H1 (cell line): ENCODE results near the gene CST8. TPM values are rescaled to one million over a fixed set of nuclear protein-coding genes. Genes with fewer than 3 reads are reported as not detected.
"Not testable (repeated sequence)": the region's sequence is repeated elsewhere in the genome, so short reads cannot be mapped to it uniquely, and the experiment has no call there.

Experiments
- CTCF ChIA-PET: fragments of 300-600 bp; sonication (Branson Sonifier 250); formaldehyde crosslinking; loops from one replicate; lab custom pipeline; 2021; ENCODE audit not compliant: partially characterized antibody; lab: Charles Lee
- POLR2A ChIA-PET: fragments of 300-600 bp; sonication (Branson Sonifier 250); formaldehyde crosslinking; loops from one replicate; lab custom pipeline; 2021; ENCODE audit warnings: inconsistent platforms; ENCODE audit not compliant: partially characterized antibody; lab: Charles Lee
- DNase-seq, 2 experiments: peaks; one replicate each; pipeline versions ENCODE4 v3.0.0 to v3.0.0-alpha.2; 2010 to 2022; ENCODE audit warnings: low spot score in 2 of 2, low read depth in 1 of 2, mixed read lengths in 1 of 2
- FAIRE-seq: peaks from 2 replicates; lab custom pipeline; 2011; peaks lifted over from hg19 to GRCh38; lab: Jason Lieb, UNC
- H2AFZ ChIP-seq: 2 replicates; pipeline ENCODE4 v1.8.1; 2012; ENCODE audit warnings: low read length, inconsistent platforms
- H2AK5ac ChIP-seq: 2 replicates; pipeline ENCODE4 v1.6.1; 2013; ENCODE audit warnings: low read depth, low read length
- H2BK120ac ChIP-seq: replicated peaks from 2 replicates; pipeline ENCODE3; 2013; ENCODE audit warnings: low read depth, low read length, inconsistent platforms
- H2BK12ac ChIP-seq: 2 replicates; pipeline ENCODE4 v1.6.1; 2013; ENCODE audit warnings: low read depth, low read length
- H2BK15ac ChIP-seq: 2 replicates; pipeline ENCODE4 v1.6.1; 2013; ENCODE audit warnings: low read length
- H2BK20ac ChIP-seq: 2 replicates; pipeline ENCODE4 v1.6.1; 2013; ENCODE audit warnings: low read length
- H2BK5ac ChIP-seq: 2 replicates; pipeline ENCODE4 v1.6.1; 2013; ENCODE audit warnings: low read depth, low read length
- H3K14ac ChIP-seq: 2 replicates; pipeline ENCODE4 v1.6.1; 2013; ENCODE audit warnings: inconsistent platforms; ENCODE audit not compliant: insufficient read length
- H3K18ac ChIP-seq: 2 replicates; pipeline ENCODE4 v1.6.1; 2013; ENCODE audit warnings: low read length; ENCODE audit errors: extremely low read depth
- H3K23ac ChIP-seq: 2 replicates; pipeline ENCODE4 v1.6.1; 2013; ENCODE audit warnings: inconsistent platforms; ENCODE audit not compliant: insufficient read length
- H3K23me2 ChIP-seq: 2 replicates; pipeline ENCODE4 v1.6.1; 2013; ENCODE audit warnings: low read depth, low read length
- H3K27ac ChIP-seq: 2 replicates; pipeline ENCODE4 v1.6.1; 2011; ENCODE audit warnings: low read depth, low read length, inconsistent platforms
- H3K27me3 ChIP-seq, 4 experiments: replicated peaks in 1 of 4; 1 replicate in 1 of 4; 2 replicates in 3 of 4; pipeline versions ENCODE4 v1.6.1 to v1.8.1; 2011 to 2013; ENCODE audit warnings: low read length in 3 of 4, mild to moderate bottlenecking in 3 of 4, inconsistent platforms in 2 of 4, mixed read lengths in 2 of 4, moderate library complexity in 1 of 4; ENCODE audit not compliant: control insufficient read depth in 3 of 4, insufficient read depth in 3 of 4; ENCODE audit errors: extremely low read depth in 1 of 4
- H3K36me3 ChIP-seq, 4 experiments: 2 replicates each; pipeline versions ENCODE4 v1.6.1 to v1.8.1; 2011 to 2013; ENCODE audit warnings: mild to moderate bottlenecking in 4 of 4, low read length in 3 of 4, moderate library complexity in 2 of 4, control low read depth in 1 of 4, inconsistent platforms in 1 of 4; ENCODE audit not compliant: insufficient read depth in 4 of 4, control insufficient read depth in 2 of 4
- H3K4ac ChIP-seq: replicated peaks from 2 replicates; pipeline ENCODE3; 2013; ENCODE audit warnings: low read length, low read depth, mixed read lengths, inconsistent platforms; ENCODE audit not compliant: insufficient read length
- H3K4me1 ChIP-seq, 4 experiments: replicated peaks in 1 of 4; 1 replicate in 1 of 4; 2 replicates in 3 of 4; pipeline versions ENCODE4 v1.6.1 to v1.8.1; 2011 to 2013; ENCODE audit warnings: low read length in 3 of 4, inconsistent platforms in 2 of 4, mixed read lengths in 1 of 4; ENCODE audit not compliant: insufficient read depth in 4 of 4, control insufficient read depth in 3 of 4
- H3K4me2 ChIP-seq, 2 experiments: 2 replicates each; pipeline versions ENCODE4 v1.6.1 to v1.8.1; 2011 to 2013; ENCODE audit warnings: low read depth in 2 of 2, low read length in 2 of 2, control low read depth in 1 of 2, inconsistent platforms in 1 of 2, mild to moderate bottlenecking in 1 of 2; ENCODE audit not compliant: insufficient read depth in 1 of 2
- H3K4me3 ChIP-seq, 4 experiments: fragments of 200-600, 300-600 bp in 1 of 4; sonication (generic), shearing (Covaris generic), sonication (Bioruptor Twin) in 1 of 4; 2 replicates each; pipeline versions ENCODE4 v1.5.1 to v1.8.1; 2011 to 2016; ENCODE audit warnings: low read length in 4 of 4, low read depth in 3 of 4, control low read depth in 2 of 4, inconsistent platforms in 2 of 4, mild to moderate bottlenecking in 2 of 4, mixed read lengths in 1 of 4, moderate library complexity in 1 of 4; ENCODE audit not compliant: insufficient read depth in 2 of 4; ENCODE audit errors: extremely low read depth in 1 of 4
- H3K56ac ChIP-seq: replicated peaks from 2 replicates; pipeline ENCODE3; 2013; ENCODE audit warnings: low read depth, mild to moderate bottlenecking, mixed read lengths, low read length, inconsistent platforms; ENCODE audit not compliant: insufficient read length
- H3K79me1 ChIP-seq: 2 replicates; pipeline ENCODE4 v1.6.1; 2013; ENCODE audit warnings: low read depth, low read length, control low read depth
- H3K79me2 ChIP-seq, 2 experiments: 2 replicates each; pipeline versions ENCODE4 v1.6.1 to v1.8.1; 2012 to 2013; ENCODE audit warnings: low read length in 2 of 2, mild to moderate bottlenecking in 2 of 2, inconsistent platforms in 1 of 2; ENCODE audit not compliant: insufficient read depth in 2 of 2, control insufficient read depth in 1 of 2
- H3K9ac ChIP-seq, 4 experiments: replicated peaks in 1 of 4; 1 replicate in 1 of 4; 2 replicates in 3 of 4; pipeline versions ENCODE4 v1.6.1 to v1.8.1; 2011 to 2013; ENCODE audit warnings: low read depth in 3 of 4, low read length in 3 of 4, control low read depth in 2 of 4, mild to moderate bottlenecking in 2 of 4, moderate library complexity in 2 of 4, inconsistent platforms in 1 of 4; ENCODE audit errors: extremely low read depth in 1 of 4
- H3K9me3 ChIP-seq, 2 experiments: 2 replicates each; pipeline versions ENCODE4 v1.6.1 to v1.8.1; 2012 to 2013; ENCODE audit warnings: mild to moderate bottlenecking in 2 of 2, moderate library complexity in 2 of 2, control low read depth in 1 of 2, inconsistent platforms in 1 of 2, low read depth in 1 of 2, low read length in 1 of 2, mixed read lengths in 1 of 2; ENCODE audit not compliant: insufficient read depth in 2 of 2
- H4K20me1 ChIP-seq, 2 experiments: replicated peaks in 1 of 2; 2 replicates each; pipeline versions ENCODE3 to v1.8.1; 2011 to 2013; ENCODE audit warnings: inconsistent platforms in 2 of 2, low read length in 2 of 2, mild to moderate bottlenecking in 1 of 2; ENCODE audit not compliant: insufficient read depth in 2 of 2, control insufficient read depth in 1 of 2
- H4K5ac ChIP-seq: 2 replicates; pipeline ENCODE4 v1.6.1; 2013; ENCODE audit warnings: low read length, low read depth, mixed read lengths, inconsistent platforms; ENCODE audit not compliant: insufficient read length
- H4K8ac ChIP-seq: 2 replicates; pipeline ENCODE4 v1.8.0; 2013; ENCODE audit warnings: mild to moderate bottlenecking, moderate library complexity, low read length, inconsistent platforms; ENCODE audit not compliant: insufficient read depth; ENCODE audit errors: extremely low read depth
- H4K91ac ChIP-seq: replicated peaks from 2 replicates; pipeline ENCODE3; 2013; ENCODE audit warnings: low read length, mixed read lengths, inconsistent platforms; ENCODE audit not compliant: insufficient read length
- KDM1A ChIP-seq: fragments of 200-600, 300-600 bp; sonication (generic); IDR thresholded peaks from 2 replicates; pipeline ENCODE4 v1.7.1; 2016; ENCODE audit warnings: mild to moderate bottlenecking, low read length, borderline replicate concordance
- WGBS, 2 experiments: shearing (Covaris generic) in 1 of 2; methylation state at CpG; one replicate each; pipeline versions ENCODE4 v1.1.6 to v1.1.7; 2013 to 2015; ENCODE audit warnings: low lambda C conversion rate in 2 of 2, mixed read lengths in 2 of 2, inconsistent platforms in 1 of 2, low coverage in 1 of 2, missing lambda C conversion rate in 1 of 2; ENCODE audit not compliant: insufficient replicate concordance in 2 of 2, insufficient coverage in 1 of 2, insufficient read length in 1 of 2; ENCODE audit errors: extremely low coverage in 1 of 2, missing lambda C conversion rate in 1 of 2; 5-methylcytosine and 5-hydroxymethylcytosine counted together
- polyA plus RNA-seq, 7 experiments: library from polyadenylated mRNA; depleted of rRNA in 3 of 7; stranded (reverse) in 5 of 7; unstranded in 2 of 7; fragments of >200 nt in 5 of 7; fragments of 200-250 nt in 2 of 7; gene quantifications; 1 replicate in 5 of 7; 2 replicates in 1 of 7; 4 replicates in 1 of 7; pipeline versions ENCODE4 v1.2.1 to v1.2.3, GENCODE V29; 2011 to 2013; ENCODE audit warnings: missing spikeins in 2 of 7, mixed read lengths in 2 of 7
- total RNA-seq: library from RNA; stranded (reverse); fragmentation: NEBNext Ultra II Directional; extraction: Animal tissue kit (Norgen Biotek cat#: 25700); gene quantifications from 2 replicates; pipeline ENCODE4 v1.2.1, GENCODE V29; 2021

CST8 gene
- total and polyA plus RNA-seq, 2 of the 8 experiments (the other 6 are each of a cell fraction or from before 2014, with no cell fraction given) = not detected

DNA sequence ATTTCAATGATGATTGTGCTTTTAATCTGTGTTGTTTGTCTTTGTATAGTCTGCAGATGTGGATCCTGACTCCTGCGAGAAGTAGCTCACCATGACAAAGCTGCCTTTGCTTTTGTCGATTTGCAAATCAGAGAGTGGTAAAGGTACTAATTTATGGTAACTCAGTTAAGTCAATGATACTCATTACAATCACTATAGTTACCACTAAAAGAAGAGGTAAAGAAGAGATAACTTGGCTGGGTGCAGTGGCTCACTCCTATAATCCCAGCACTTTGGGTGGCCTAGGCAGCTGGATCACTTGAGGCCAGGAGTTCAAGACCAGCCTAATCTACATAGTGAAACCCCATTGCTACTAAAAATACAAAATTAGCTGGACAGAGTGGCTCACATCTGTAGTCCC, 17.6 kb upstream of the CST8 start:
- H3K14ac ChIP-seq, H3K4me3 ChIP-seq, H3K18ac ChIP-seq, H3K4ac ChIP-seq, H4K5ac ChIP-seq, H3K23ac ChIP-seq, H2BK15ac ChIP-seq, H2AFZ ChIP-seq, H3K9ac ChIP-seq, H4K91ac ChIP-seq, H3K27ac ChIP-seq, H3K36me3 ChIP-seq, H2BK12ac ChIP-seq, H4K20me1 ChIP-seq, H3K27me3 ChIP-seq, H4K8ac ChIP-seq, H3K56ac ChIP-seq, H3K9me3 ChIP-seq, H2BK20ac ChIP-seq, H3K79me2 ChIP-seq, H2AK5ac ChIP-seq, CTCF ChIA-PET, FAIRE-seq, H3K79me1 ChIP-seq, H3K23me2 ChIP-seq: not testable (repeated sequence)
- peak; percentile 41; the same call in 1 of the 2 replicates for TF ChIP-seq KDM1A
- H3K4me2 ChIP-seq = peak overlapping the region in 1 of 2 experiments; percentile 2; a peak in 2 of 4 replicates
- H2BK120ac ChIP-seq = peak overlapping the region; percentile 54
- POLR2A ChIA-PET = interaction anchor here (1.2 kb wide), 1 partner anchor 50 kb away, joined by 3 read pairs; no protein-coding TSS in a partner anchor
- WGBS, 2 experiments = 3% methylated on average over 2 of the region's 2 CpGs; no CpG with 5 or more reads in 1 of the 2 experiments
- DNase-seq = peak in 1 of 2 experiments; percentile 58
- H2BK5ac ChIP-seq = peak overlapping the region; percentile 69; the same call in 1 of the 2 replicates
- peaks cover 0 to 14% (median 5%) of the 10 kb centered on the region in 4 experiments; a peak in 4 of 7 replicates for H3K4me1 ChIP-seq
